SH-SY5Y (cell line): ENCODE results near the gene SLC35F3.

Experiments
- GATA2 ChIP-seq: IDR thresholded peaks from 2 replicates; pipeline ENCODE4 v1.6.1; 2011; ENCODE audit warnings: mild to moderate bottlenecking, low read depth, low read length
- GATA3 ChIP-seq: IDR thresholded peaks from 2 replicates; pipeline ENCODE4 v1.6.1; 2011; ENCODE audit warnings: low read depth, mild to moderate bottlenecking, low read length, moderate library complexity

DNA sequence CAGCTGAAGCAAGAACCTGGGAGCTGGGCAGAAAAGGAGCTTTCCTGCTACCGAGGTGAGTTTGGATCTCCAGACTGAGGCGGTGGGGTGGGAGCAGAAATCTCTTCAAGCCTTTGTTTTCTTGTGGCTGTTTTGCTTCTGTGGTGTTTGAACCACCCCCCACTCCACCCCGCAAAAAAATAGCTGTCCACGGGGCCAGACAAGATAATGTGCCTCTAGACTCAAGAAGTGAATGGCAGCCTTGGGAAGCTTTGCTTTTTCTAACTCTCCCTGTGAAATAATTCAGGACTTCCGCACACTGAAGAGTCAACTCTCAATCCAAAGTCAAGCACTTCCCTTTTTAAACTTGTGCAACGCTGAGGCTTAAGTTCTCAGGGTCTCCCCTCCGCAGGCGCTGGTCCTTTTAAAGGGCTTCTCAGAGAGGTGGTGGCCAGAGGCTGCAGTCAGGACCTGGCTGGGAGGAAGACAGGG lies 309.2 kb downstream of the SLC35F3 start:
- TF ChIP-seq GATA2 (no peak), GATA3 (no peak)
